Measurements from ENCODE around the gene TLL2. TPM values are rescaled to one million over a fixed set of nuclear protein-coding genes. Genes with fewer than 3 reads are reported as not detected.

Gene TLL2
- total RNA-seq, 4 donors from 2014 or later = 0.13 to 2.4 (median 1.8) TPM

- peaks cover 3 to 14% of the 10 kb centered on the region in 2 donors for H3K36me3 ChIP-seq
- no peaks in the 10 kb centered on the region for H3K9me3 ChIP-seq
- H3K4me3 ChIP-seq (replicated peaks in 1 of 3) = no peak overlapping the region
- peaks cover 16 to 17% of the 10 kb centered on the region in 2 donors for H3K4me1 ChIP-seq
- H3K27me3 ChIP-seq = no peaks in the 10 kb centered on the region
- 95% methylated on average over 1 of the region's 1 CpG for WGBS, 2 donors
- H3K27ac ChIP-seq = no peak overlapping the region
- intact Hi-C loops (cut with DNase I) = loop anchor here (10.0 kb wide), 1 partner anchor 142 kb away; no protein-coding TSS in a partner anchor
- TF ChIP-seq POLR2A (IDR thresholded peaks at IDR 0.05) (no peak), CTCF (IDR thresholded peaks at IDR 0.05) (no peak)
- no peak for DNase-seq
These were observed 3.6 kb upstream of the TLL2 start for GRCh38 chr10:96517284-96517683.

DNA sequence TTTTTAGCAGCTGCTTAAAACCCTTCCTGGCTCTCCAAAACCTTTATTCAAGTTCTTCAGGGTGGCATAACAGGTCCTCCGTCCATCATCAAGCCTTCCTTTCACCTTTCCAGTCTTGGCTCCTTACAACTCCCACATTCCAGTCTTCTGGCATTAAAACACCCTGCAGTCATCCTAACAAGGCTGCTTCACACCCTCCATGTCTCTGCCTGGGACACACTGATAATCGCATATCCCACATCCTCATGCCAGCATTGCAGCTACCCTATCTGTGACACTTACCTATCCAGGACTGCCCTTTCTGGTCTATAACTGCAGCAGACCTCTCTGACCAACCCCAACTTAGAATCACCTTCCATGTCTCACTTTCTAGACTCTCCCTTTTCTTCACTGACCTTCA is 2.6 kb upstream of the TLL2 start:
- Histone ChIP-seq H3K27me3 (no peaks in the 10 kb centered on the region), H3K27ac (no peak overlapping the region), H3K4me3 (replicated peaks in 1 of 3) (no peak overlapping the region), H3K36me3 (peaks cover 3 to 7% of the 10 kb centered on the region in 2 donors), H3K9me3 (no peaks in the 10 kb centered on the region), H3K4me1 (peaks cover 16 to 17% of the 10 kb centered on the region in 2 donors)
- WGBS, 2 donors = 84 to 95% methylated on average over 2 of the region's 2 CpGs
- TF ChIP-seq CTCF (IDR thresholded peaks at IDR 0.05) (no peak), POLR2A (IDR thresholded peaks at IDR 0.05) (no peak)
- DNase-seq = no peak
- intact Hi-C loops (cut with DNase I) = loop anchor here (10.0 kb wide), 1 partner anchor 142 kb away; no protein-coding TSS in a partner anchor

GRCh38 chr10:96513305-96513697 is 425 bp downstream of the TLL2 start:
- 0% methylated on average over 3 to 5 of the region's 31 CpGs for WGBS, 2 donors
- H3K4me1 ChIP-seq = peaks cover 16 to 17% of the 10 kb centered on the region in 2 donors
- TF ChIP-seq CTCF (IDR thresholded peaks at IDR 0.05) (no peak), POLR2A (IDR thresholded peaks at IDR 0.05) (no peak)
- intact Hi-C loops (cut with DNase I) = loop anchor here (10.0 kb wide), 1 partner anchor 138 kb away; no protein-coding TSS in a partner anchor
- H3K27ac ChIP-seq = peak overlapping the region in 1 of 3 donors; percentile 51
- DNase-seq = no peak
- no peaks in the 10 kb centered on the region for H3K36me3 ChIP-seq
- peak overlapping the region in 1 of 3 donors; percentile 36 for H3K4me3 ChIP-seq (replicated peaks in 1 of 3)
- H3K9me3 ChIP-seq = no peaks in the 10 kb centered on the region
- no peaks in the 10 kb centered on the region for H3K27me3 ChIP-seq

DNA sequence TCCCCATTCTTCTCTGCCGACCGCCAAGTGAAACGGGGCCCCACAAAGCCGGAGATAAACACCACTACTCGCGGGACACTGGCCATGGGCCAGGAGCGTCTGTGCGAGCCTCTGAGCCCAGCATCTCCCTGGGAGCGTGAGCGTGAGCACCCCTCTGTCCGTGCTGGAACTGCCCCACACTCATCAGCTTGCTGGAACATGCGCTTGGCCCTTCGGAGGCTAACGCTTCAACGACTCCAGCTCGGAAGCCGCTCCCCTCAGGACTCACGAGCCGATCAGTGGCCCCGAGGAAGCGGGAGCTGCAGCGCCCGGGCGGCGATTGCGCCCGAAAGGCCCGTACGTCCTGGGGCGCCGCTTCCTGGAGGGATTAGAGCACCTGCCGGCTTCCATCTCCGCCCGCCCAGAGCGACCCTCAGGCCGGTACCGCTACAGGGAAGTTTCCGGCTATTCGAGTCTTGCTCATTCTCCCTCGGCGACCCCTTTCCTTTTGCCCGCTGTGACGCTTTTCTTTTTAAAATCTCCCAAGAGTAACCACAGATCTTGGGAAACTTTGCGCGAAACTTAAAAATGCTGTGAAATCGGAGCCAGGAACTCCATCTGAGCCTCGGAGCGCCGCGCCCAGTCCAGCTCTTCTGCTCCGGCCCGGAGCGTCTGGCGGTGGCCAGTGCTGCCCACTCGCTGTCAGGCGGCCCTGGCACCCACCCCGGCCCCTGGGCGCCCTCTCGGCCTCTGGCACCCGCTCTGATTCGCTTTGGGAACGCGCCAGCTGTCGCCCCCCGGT is 1.0 kb downstream of the TLL2 start:
- no peaks in the 10 kb centered on the region for H3K9me3 ChIP-seq
- TF ChIP-seq POLR2A (IDR thresholded peaks at IDR 0.05) (peak in 1 of 2 donors; percentile 7), CTCF (IDR thresholded peaks at IDR 0.05) (no peak)
- intact Hi-C loops (cut with DNase I) = loop anchor here (10.0 kb wide), 1 partner anchor 138 kb away; no protein-coding TSS in a partner anchor
- H3K27ac ChIP-seq = no peak overlapping the region
- peak overlapping the region in 1 of 3 donors; percentile 36 for H3K4me3 ChIP-seq (replicated peaks in 1 of 3)
- WGBS, 2 donors = 2 to 3% methylated on average over 33 to 37 of the region's 65 CpGs
- peak; percentile 58 to 62 for DNase-seq
- peaks cover 16 to 17% of the 10 kb centered on the region in 2 donors for H3K4me1 ChIP-seq
- H3K27me3 ChIP-seq = no peaks in the 10 kb centered on the region
- H3K36me3 ChIP-seq = no peaks in the 10 kb centered on the region
